Type B pancreatic cell (in vitro differentiated cells): ENCODE measurements around the gene PTP4A2. TPM values are rescaled to one million over a fixed set of nuclear protein-coding genes. Genes with fewer than 3 reads are reported as not detected.

Experiments
- DNase-seq: peaks from one replicate; pipeline ENCODE4 v3.0.0; 2021; ENCODE audit warnings: mixed read lengths; ENCODE audit not compliant: unreplicated experiment; ENCODE audit errors: extremely low spot score
- H3K27ac Mint-ChIP-seq: 2 replicates; pipeline ENCODE4 v1.8.0; 2021; ENCODE audit warnings: mild to moderate bottlenecking, mixed read lengths
- H3K27me3 Mint-ChIP-seq: 2 replicates; pipeline ENCODE4 v1.8.0; 2021; ENCODE audit warnings: mixed read lengths
- H3K36me3 Mint-ChIP-seq: 2 replicates; pipeline ENCODE4 v1.8.0; 2021; ENCODE audit warnings: mixed read lengths
- H3K4me1 Mint-ChIP-seq: one replicate; pipeline ENCODE4 v1.8.0; 2021; ENCODE audit warnings: mixed read lengths; ENCODE audit not compliant: unreplicated experiment
- H3K4me3 Mint-ChIP-seq: 2 replicates; pipeline ENCODE4 v1.8.0; 2021; ENCODE audit warnings: mild to moderate bottlenecking, mixed read lengths
- H3K9me3 Mint-ChIP-seq: 2 replicates; pipeline ENCODE4 v1.8.0; 2021; ENCODE audit warnings: mixed read lengths
- CTCF ChIP-seq: fragments of 200-600 bp; sonication (generic); conservative IDR thresholded peaks from 2 replicates; pipeline ENCODE4 v1.5.0; 2021; ENCODE audit warnings: antibody characterized with exemption, mild to moderate bottlenecking
- long read RNA-seq: library from polyadenylated mRNA; unstranded; transcript quantifications from one replicate; pipeline ENCODE4 v2.0.0, GENCODE V29; 2020
- total RNA-seq: library from RNA; stranded (reverse); gene quantifications from 2 replicates; pipeline ENCODE4 v1.2.1, GENCODE V29; 2021; ENCODE audit warnings: low replicate concordance

The PTP4A2 gene
- total RNA-seq, result 150 and 179 TPM in 2 replicates
- long read RNA-seq, transcript PTP4A2-218 (5 exons, 3,353 nt), result major isoform, 10 of 42 reads
- long read RNA-seq, partial matches to known transcripts, result 0 of 42 reads
- long read RNA-seq, other reads (novel, unspliced or antisense), result 27 of 42 reads

- H3K27me3 Mint-ChIP-seq, result no peaks in the 10 kb centered on the region
- peak; percentile 73 for TF ChIP-seq CTCF
- DNase-seq, result peak; percentile 94
- H3K9me3 Mint-ChIP-seq, result no peaks in the 10 kb centered on the region
- peak within 1 kb of the TSS; percentile 97 for H3K27ac Mint-ChIP-seq
- H3K36me3 Mint-ChIP-seq, result peaks cover 6% of the 10 kb centered on the region
- H3K4me3 Mint-ChIP-seq, result peak within 1 kb of the TSS; percentile 99
- peaks cover 39% of the 10 kb centered on the region for H3K4me1 Mint-ChIP-seq
These were observed at the start of gene PTP4A2 for GRCh38 chr1:31938184-31938975. TSS of gene PTP4A2 (minus strand) at chr1:31938368. CDS start at chr1:31919065, 19,303 bp downstream.

- Mint-ChIP-seq H3K9me3 (no peaks in the 10 kb centered on the region), H3K4me1 (peaks cover 24% of the 10 kb centered on the region), H3K36me3 (no peaks in the 10 kb centered on the region), H3K27ac (peak overlapping the region; percentile 51), H3K27me3 (no peaks in the 10 kb centered on the region), H3K4me3 (peak overlapping the region; percentile 51)
- TF ChIP-seq CTCF, result no peak
- DNase-seq, result no peak
These were observed 49.0 kb upstream of the PTP4A2 start for GRCh38 chr1:31987135-31987619.

GRCh38 chr1:31985430-31985829 is 47.3 kb upstream of the PTP4A2 start:
- no peak for DNase-seq
- TF ChIP-seq CTCF, result no peak
- H3K4me1 Mint-ChIP-seq, result peaks cover 31% of the 10 kb centered on the region
- H3K27me3 Mint-ChIP-seq, result no peaks in the 10 kb centered on the region
- peak overlapping the region; percentile 40 for H3K27ac Mint-ChIP-seq
- no peak overlapping the region for H3K4me3 Mint-ChIP-seq
- no peaks in the 10 kb centered on the region for H3K36me3 Mint-ChIP-seq
- H3K9me3 Mint-ChIP-seq, result no peaks in the 10 kb centered on the region

- Mint-ChIP-seq H3K27ac (peak overlapping the region; percentile 40), H3K27me3 (no peaks in the 10 kb centered on the region), H3K4me1 (peaks cover 31% of the 10 kb centered on the region), H3K4me3 (no peak overlapping the region), H3K9me3 (no peaks in the 10 kb centered on the region), H3K36me3 (no peaks in the 10 kb centered on the region)
- DNase-seq, result no peak
- no peak for TF ChIP-seq CTCF
These were observed 46.5 kb upstream of the PTP4A2 start for GRCh38 chr1:31984419-31985347.

- Mint-ChIP-seq H3K9me3 (no peaks in the 10 kb centered on the region), H3K36me3 (no peaks in the 10 kb centered on the region), H3K4me1 (peaks cover 34% of the 10 kb centered on the region), H3K27me3 (no peaks in the 10 kb centered on the region), H3K27ac (peak overlapping the region; percentile 80), H3K4me3 (peak overlapping the region; percentile 16)
- no peak for TF ChIP-seq CTCF
- no peak for DNase-seq
These were observed 43.8 kb upstream of the PTP4A2 start for GRCh38 chr1:31981972-31982371.
